HG02973 (cell line): Measurements from ENCODE around the gene SPATA13.

Experiments used
- ATAC-seq: cut with Tn5 transposase; IDR thresholded peaks from one replicate; pipeline ENCODE4 v1.9.1; 2021; ENCODE audit warnings: moderate library complexity; ENCODE audit not compliant: unreplicated experiment

SPATA13 gene

DNA sequence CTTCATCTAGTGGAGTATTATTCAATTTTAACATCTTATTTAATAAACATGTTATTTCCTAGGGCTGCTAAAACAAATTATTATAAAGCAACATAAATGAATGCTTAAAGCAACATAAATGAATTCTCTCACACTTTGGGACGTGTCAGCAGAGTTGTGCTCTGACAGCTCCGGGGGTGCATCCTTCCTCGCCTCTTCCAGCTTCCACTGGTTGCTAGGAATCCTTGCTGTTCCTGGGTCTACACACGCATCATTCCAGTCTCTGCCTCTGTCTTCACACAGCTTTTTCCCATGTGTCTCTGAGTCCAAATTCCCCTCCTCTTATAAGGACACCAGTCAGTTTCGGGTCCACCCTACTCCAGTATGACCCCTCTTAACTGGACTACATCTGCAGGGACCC, 21.6 kb upstream of the SPATA13 start:
- ATAC-seq: no peak

DNA sequence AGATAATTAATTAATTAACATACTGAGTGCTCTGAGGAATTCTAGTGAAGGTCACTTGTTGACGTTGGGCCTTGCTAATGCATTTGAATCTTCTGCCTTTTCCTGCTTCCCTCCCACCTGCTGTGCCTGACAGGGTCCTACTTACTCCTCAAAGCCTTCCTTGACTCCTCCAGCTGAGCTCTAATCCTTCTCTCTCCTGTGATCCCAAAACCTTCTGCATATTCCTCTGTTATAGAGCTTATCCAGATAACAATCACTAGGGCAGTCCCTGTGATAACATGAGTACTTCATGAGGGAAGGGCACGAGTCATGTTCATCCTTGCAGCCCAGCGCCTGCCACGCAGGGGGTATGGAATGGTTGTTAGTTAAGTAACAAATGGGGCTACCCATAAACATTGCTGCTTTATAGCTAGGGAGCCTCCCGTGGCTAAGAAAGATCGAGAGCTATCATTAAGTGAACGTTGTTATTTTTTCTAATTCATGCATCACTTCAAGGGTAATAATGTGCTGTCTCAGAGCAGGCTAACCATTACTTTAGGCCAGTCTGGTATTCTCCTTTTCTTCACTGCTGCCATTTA, 19.1 kb upstream of the SPATA13 start:
- no peak for ATAC-seq

DNA sequence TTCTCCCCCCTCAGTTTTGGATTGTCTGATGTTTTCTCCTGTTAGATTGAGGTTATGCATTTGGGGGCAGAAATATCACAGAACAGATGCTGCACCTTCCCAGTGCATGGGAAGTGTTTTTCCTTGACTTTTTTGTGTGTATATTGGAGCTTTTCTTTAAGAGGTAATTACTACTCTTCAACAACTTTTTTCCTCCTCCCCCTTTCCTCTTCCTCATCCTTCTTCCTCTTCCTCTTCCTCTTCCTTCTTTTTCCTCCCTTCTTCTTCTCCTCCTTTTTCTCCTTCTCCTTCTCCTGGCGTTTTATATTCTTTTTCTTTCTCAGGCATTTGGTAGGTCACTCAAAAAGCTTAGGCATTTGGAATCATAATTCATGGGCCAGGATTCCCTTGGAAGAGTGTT, 18.1 kb upstream of the SPATA13 start:
- ATAC-seq: no peak

DNA sequence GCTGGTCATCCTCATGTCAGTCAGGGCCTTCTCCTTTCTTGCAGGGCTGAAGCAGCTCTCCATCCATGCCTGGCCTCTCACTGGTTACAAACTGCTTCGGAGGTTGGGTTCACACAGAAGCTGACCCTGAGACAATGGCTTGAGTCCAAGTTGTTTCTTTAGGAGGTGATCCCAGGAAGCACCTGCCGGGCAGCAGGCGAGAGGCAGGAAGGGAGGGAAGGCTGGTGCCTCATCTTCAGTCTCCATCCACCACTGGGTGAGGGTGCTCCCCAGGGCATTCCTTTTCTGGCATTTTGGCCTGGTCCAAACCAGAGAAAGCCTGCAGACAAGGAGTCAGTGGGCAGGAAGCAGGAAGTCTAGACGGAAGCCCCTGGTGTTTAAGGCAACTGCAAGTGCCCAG, 17.6 kb upstream of the SPATA13 start:
- ATAC-seq: no peak

DNA sequence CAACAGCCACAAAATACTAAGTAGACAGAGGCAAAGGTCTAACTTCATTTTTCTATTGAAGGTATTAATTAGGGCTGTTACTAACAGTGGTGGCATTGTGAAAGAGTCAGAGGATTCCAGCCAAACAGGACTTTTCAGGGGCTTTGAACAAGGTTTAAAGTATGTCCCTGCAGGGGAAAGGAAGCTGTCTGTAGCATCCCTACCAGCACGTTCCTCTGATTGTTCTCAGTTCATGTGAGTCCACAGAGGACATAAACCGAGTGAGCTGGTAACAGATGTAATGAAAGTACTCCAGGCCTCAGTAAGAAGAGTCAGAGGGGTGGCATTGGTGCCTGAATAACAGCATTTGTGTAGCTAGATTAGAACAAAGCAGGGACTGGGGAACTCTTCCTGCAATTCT, 15.3 kb upstream of the SPATA13 start:
- ATAC-seq: no peak

DNA sequence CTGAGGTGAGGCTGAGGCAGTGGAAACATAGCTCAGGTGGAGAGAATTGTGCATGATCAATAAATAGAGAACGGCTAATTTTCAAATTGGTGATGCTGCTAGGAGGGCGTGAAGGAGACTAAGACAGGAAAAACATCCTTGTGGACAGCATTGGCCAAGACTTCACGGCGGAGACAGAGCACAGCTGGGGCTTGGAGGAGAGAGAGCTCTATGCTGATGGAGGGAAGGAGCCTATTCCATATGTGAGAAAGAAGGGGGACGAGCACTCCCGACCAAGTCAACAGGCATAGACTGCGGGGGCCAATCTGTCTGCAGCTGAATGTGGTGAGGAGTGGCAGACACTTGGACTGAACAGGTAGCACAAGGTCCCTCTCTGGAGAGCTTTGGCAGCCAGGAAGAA, 14.8 kb upstream of the SPATA13 start:
- ATAC-seq: no peak

DNA sequence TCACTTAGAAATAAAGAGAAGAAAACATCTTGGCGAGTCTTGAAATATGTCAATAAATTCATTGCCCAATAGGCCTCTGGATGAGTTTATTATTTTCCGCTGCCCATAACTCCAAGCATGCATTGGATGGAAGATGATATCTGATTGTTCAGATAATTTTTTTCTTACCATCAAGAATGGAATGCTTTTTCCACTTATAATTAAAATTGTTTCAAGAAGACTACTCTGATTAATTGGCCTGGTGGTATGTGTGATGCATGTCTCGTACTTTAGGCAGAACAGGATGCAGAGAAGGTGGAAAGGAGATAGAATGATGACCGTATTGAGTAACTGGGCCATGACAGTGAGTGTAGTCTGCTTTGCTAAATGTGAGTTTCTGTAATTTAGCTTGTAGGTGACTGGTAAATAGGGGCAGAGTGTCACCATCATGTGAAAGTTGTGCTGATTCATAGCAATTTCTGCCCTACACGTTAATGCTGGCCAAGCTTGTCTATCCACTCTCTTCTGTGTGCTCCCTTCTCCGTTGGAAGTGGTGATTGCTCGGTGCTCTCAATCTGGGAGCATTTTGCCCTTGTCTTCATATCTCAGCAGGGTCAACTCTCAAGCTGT, 13.5 kb upstream of the SPATA13 start:
- ATAC-seq: no peak

DNA sequence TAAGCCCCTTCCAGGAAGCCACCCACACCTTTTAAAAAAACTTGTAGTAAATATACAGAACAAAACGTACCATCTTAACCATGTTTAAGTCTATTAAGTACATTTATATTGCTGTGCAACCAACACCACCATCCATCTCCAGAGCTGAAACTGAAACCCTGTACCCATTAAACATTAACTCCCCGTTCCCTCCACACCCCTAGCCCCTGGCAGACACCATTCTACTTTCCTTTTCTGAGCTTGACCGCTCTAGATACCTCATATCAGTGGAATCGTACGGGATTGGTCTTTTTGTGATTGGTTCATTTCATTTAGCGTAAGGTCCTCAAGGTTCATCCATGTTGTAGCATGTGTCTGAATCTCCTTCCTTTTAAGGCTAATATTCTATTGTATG, 13.0 kb upstream of the SPATA13 start:
- peak; percentile 54 for ATAC-seq

DNA sequence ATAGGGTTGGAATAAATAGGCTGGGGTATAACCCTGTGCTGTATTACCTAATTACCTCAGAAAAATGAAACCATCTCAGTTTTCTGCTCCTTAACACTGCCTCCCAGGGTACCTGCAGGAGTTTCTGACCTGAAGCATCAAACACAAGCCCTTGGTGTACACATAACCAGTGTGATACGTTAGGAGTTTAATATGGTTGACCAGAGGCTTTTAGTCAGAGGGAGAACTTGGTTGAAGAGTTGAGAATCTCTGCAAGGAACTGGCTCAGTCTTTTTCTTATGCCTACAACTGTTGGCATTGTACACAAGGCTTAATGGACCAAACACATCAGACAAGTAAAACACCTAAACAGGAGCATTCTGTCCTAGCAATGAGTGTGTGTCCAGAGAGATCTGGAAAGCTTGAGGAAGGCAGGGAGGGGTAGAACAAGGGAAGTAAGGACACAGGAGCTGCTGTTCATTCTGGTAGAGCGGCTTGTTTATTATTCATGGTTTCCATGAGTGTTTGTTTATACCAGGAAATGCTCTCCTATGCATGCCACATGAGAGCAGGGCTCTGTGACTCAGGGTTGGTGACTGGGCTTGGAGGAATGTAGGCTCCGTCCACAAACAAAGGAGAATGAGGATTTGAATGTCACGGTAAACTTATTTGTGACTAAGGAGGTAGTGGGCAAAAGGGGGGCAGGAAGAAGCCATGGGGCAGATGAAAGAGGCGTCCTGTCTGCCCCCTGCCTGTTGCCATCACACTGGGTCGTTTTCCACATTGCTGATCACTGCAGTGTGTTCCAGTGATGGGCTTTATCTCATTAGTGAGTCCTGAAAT, 11.9 kb upstream of the SPATA13 start:
- no peak for ATAC-seq

DNA sequence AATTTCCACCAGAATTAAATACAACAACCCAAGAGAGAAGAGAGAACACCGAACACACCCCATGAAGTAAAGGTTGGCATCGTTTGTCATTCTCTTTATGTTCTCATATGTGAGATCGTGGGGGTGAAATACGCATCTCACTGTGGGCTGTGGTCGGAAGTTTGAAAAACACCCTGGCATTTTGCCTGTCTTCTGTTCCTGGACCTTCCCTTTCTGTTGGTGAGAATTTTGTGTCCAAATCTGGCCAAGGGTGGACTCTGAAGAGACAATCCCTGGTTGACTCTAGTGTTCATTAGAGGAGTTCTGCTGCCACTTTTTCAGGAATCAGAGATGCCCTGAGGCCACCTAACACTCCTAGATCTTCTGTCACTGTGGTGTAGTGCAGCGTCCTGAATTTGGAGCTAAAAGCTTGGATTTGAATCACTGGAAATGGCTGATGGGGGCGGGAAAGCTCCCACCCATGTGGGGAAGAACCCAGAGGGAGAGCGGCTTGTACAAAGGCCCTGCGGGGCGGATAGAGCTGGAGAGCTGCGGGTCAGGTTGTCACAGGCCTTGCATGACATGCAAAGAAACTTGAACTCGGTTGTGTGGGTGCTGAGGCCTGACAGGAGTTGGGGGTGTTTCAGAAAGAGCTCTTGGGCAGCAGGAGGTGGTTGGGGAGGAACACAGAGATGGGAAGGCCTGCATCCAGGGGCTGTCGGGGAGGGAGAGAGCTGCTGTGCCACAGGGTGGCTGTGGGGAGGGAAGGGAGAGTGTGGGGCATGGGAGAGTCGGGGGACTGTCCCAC, 11.1 kb upstream of the SPATA13 start:
- ATAC-seq: no peak

DNA sequence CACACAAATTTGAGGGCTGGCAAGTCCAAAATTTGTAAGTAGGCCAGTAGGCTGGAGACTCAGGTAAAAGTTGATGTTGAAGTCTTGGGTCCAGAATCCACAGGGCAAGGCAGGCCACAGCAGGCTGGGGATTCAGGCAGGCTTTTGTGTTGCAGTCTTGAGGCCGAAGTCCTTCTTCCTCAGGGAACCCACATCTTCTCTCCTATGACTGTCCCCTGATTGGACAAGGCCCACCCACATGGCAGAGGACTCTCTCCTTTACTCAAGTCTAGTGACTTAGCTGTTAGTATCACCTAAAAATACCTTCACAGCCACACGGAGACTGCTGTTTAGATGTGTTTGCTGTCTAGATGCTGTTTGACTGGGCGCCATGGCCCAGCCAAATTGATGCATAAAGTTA, 9.9 kb upstream of the SPATA13 start:
- no peak for ATAC-seq

DNA sequence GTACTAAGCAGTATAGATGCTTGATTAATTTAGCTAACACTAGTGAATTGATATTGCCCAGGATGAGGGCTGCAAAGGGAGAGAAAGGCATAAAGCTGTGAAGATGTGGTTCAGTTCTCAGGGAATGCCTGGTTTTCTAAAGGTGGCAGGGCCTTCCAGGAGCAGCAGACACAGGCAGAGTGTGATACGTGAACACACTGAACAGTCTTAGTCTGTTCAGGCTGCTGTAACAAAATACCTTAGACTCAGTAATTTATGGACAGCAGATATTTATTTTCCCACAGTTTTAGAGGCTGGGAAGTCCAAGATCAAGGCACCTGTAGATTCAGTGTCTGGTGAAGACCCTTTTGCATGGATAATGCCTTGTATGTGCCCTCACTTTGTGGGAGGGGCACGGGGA, 8.7 kb upstream of the SPATA13 start:
- no peak for ATAC-seq

DNA sequence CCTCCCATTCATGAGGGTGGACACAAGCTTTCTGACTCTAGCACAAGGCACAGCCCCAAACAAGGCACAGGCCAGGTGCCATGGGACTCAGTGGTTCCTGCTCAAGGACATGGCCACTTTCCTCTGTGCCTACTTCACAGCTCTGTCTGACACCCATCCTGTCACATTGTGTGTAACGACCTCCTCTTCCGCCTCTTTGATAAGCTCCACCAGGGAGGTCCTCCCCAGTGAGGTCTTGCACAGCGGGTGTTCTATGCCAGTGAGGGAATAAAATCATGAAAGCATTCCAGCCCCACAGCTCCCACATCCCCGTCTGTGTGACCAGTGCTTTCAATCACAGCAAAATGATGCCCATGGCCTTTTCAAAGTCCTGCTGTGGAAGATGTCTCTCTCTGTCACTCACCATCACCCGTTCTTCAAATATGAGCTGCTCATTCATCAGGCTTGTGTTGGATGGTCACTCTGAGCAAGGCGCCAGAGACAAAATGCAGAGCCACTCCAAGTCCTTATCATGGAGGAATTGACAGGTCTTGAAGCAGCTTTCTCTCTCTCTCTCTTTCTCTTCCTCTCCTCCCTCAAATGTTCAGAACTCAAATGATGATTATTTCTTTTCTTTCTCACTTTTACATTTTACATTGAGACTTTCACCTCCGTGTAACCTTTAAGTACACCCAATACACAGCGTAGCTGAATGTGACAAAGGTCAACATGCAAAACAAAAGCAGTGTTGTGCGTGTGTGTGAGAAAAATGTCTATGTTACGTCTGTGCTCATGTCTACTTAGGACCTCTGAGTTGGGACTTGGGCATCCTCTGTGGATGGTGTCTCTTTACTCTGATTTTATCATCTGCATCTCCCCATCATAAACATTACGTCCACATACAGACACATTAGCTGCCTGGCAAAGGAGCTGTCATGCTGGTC, 8.0 kb upstream of the SPATA13 start:
- ATAC-seq: no peak

DNA sequence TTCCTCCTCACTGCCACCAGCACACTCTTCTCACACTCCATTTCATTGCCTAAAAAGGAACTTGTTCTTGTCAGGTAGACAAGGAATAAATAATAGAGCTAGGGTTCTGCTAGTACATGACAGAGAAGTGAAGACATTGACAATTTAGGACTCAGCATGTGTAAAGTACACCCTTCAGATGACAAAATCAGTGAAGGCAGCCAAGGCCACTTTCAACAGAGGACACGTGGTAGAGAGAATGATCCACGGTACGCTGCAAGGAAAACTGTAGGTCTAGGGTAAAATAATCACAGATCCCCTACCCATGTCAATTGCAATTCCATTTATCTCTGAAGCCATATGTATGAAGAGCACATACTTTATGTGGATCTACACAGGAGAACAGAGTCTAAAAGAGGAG, 7.2 kb upstream of the SPATA13 start:
- no peak for ATAC-seq

DNA sequence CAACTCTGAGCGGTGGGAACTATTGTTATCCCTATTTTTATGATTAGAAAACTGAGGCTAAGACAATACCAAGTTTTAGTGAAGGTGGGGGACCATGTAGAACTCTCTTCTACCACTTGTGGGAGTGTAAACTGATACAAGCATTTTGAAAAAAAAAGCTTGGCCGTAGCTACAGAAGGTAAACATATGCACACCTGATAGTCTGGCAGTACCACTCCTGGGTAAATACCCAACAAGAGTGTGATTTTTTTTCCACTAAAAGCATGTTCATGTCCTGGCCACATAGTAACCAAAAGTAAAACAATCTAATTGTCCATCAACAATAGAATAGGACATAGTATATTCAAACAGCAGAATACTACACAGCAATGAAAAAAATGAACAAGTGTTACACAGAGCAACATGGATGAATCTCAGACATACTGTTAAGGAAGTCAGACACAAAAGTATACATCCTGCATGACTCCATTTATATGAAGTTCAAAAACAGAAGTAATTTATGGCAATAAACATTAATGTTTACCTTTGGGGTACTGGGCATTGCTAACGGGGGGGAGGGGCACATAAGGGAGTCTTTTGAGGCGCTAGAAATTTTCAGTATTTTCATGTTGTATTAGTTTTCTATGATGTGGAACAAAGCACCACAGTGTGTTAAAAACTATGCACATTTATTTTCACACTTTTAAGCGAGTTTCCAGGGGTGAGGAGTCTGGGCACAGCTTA, 6.4 kb upstream of the SPATA13 start:
- ATAC-seq: no peak

DNA sequence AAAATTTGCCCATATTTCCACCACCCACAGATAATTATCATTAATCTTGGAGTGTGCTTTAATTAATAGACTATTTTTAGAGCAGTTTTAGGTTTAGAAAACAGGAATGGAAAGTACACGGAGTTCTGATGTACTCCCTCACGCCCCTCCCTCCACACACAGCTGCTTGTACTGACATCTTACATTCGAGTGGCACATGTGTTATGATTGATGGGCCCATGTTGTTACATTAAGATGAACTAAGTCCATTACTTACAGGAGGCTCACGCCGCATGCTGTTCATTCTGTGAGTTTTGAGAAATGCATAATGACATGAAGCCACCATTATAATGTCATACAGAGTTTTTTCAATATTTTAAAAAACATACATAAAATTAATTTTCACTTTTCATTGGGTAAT, 1.2 kb upstream of the SPATA13 start:
- no peak for ATAC-seq

DNA sequence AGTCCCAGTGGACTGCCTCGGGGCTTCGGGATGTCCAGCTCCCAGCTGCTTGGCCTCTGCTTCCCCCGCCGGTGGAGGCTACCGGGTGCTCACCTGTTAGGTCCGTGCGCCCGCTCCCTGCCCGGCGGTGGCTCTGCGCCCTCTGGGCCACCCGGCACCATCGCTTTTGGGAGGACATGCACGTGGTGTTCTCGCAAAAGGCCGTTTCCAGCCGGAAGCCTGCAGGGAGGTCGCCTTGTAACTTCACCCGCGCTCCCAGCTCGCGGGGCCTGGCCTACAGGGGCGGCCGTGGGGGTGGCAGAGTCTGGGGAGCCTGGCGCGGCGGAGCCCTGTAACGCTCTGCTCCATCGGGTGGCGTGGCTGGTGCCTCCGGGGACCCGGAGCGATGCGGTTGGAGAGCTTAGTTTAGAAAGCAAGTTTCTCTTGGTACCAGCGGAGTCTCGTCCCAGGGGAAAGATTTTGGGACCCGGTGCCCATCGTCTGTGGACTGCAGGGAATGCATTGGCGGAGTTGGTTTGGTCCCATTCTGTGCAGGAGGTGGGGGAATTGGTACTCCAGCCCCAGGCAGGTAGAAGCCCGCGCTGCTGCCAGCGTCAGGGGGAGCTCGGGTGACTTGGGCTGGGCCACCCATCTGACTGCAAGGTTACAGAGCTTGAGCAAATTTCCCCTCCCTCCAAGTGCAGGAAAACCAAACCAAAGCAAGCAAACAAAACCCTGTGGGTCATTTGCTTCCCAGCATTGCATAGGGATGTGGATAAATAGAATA, 673 bp downstream of the SPATA13 start:
- peak; percentile 34 for ATAC-seq

DNA sequence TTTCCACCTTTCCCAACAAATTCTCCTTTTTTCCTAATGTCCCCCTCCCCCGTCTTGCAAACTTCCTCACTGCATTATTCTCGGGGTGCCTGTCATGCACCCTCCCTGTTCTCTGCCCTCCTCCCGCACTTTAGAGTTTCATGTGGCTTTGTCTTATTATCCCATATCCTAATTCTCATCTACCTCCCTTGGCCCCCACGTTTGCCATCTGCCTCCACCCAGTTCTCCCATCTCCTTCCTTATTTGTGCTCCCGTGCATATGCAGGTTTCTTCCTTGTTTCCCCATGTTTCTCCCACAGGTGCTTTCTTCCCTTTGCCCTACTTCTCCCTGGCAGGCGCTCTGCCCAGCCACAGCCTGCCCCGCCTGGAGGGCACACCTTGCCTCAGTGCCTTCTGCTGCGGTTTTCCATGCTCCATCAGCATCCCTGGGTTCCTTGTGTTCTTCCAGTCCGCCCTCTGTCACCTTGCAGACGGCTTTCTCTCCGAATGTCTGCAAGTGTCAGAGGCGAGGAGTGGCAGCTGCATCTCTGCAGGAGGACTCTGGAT, 1.5 kb downstream of the SPATA13 start:
- no peak for ATAC-seq

DNA sequence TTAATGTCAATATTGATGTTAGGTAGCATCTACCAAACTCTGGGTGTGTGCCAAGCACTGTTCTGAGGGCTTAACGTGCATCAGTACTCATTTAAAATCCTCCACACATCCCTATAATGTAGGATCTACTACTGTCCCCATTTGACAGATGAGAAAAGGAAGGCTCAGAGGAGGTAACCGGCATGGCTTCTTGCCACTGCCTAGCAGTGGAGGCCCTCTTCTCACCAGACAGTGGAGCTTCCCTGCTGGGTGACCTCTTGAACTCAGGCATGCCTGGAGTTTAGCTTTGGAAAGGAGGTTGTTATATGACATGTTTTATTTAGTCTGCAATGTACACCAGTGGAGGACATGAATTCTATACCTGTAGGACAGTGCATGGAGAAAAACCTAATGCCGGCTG, 2.1 kb downstream of the SPATA13 start:
- no peak for ATAC-seq
